ENCODE measurements around the gene RNF144B.
"Not testable (repeated sequence)": the region's sequence is repeated elsewhere in the genome, so short reads cannot be mapped to it uniquely, and the experiment has no call there.

RNF144B gene

DNA sequence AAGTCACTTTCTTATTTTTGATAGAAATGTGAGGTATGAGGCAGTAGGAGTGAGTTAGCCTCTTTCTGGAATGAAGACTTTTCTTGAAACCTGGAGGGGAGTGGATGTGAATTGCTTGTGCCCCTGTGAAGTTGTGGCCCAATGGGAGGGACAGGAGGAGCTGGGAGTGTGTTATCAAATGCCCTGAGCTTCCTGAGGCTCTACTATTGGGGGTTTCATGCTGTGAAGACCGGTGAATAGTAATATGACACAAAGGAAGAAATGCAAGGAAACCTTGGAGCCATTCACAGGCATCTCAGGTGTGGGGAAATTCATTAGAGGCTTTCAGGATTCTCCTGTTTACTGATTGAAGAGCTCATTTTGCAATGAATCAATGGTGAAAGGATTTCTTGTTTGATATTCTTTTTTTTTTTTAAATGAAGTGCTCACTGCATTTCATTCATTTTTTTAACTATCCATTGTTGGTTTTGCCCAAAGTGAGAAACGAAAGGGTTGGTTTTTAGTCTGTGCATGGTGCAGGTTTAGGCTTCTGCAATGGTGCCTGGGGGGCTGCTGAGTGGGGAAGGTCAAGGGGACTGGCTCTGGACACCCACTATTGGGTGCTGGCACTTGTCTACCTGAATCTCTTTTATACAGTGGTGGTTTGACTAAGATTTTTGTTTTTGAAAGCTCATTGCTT is 8.2 kb downstream of the RNF144B start:
- DNase-seq (ENCODE audit: low read depth) = no peak
- TF ChIP-seq, protein P1, sequence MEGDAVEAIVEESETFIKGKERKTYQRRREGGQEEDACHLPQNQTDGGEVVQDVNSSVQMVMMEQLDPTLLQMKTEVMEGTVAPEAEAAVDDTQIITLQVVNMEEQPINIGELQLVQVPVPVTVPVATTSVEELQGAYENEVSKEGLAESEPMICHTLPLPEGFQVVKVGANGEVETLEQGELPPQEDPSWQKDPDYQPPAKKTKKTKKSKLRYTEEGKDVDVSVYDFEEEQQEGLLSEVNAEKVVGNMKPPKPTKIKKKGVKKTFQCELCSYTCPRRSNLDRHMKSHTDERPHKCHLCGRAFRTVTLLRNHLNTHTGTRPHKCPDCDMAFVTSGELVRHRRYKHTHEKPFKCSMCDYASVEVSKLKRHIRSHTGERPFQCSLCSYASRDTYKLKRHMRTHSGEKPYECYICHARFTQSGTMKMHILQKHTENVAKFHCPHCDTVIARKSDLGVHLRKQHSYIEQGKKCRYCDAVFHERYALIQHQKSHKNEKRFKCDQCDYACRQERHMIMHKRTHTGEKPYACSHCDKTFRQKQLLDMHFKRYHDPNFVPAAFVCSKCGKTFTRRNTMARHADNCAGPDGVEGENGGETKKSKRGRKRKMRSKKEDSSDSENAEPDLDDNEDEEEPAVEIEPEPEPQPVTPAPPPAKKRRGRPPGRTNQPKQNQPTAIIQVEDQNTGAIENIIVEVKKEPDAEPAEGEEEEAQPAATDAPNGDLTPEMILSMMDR (IDR thresholded peaks at IDR 0.05; ENCODE audit: low read depth, low read length) = no peak
- TF ChIP-seq POLR2A (IDR thresholded peaks at IDR 0.05; ENCODE audit: extremely low read depth, insufficient read length) = no peak
- no peak for TF ChIP-seq MYC (IDR thresholded peaks at IDR 0.05; ENCODE audit: low read depth, low read length)
- TF ChIP-seq, protein P2, sequence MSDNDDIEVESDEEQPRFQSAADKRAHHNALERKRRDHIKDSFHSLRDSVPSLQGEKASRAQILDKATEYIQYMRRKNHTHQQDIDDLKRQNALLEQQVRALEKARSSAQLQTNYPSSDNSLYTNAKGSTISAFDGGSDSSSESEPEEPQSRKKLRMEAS (IDR thresholded peaks at IDR 0.05; ENCODE audit: low read depth, low read length) = no peak
- H3K4me3 ChIP-seq (ENCODE audit: low read depth, low read length) = no peak overlapping the region

DNA sequence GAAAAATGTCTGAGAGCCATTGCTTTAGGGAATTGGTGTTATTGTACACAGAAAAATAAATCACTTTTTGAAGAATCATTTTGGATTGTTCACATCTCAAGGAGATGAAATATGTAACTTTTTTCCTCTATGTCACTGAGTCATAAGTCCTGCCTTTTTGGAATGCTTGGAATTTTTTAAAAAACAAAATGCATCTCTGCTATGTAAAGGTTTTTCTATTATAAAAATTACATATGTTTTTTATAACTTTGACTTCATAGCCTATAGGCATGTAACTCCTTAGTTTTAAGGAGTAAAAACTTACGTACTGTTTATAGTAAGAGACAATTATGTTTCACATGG is 8.7 kb downstream of the RNF144B start:
- DNase-seq (ENCODE audit: low read depth) = no peak
- TF ChIP-seq MYC (IDR thresholded peaks at IDR 0.05; ENCODE audit: low read depth, low read length) (no peak), POLR2A (IDR thresholded peaks at IDR 0.05; ENCODE audit: extremely low read depth, insufficient read length) (no peak)
- TF ChIP-seq, protein P1 (IDR thresholded peaks at IDR 0.05; ENCODE audit: low read depth, low read length) = no peak
- TF ChIP-seq, protein P2 (IDR thresholded peaks at IDR 0.05; ENCODE audit: low read depth, low read length) = no peak
- H3K4me3 ChIP-seq (ENCODE audit: low read depth, low read length) = no peak overlapping the region

DNA sequence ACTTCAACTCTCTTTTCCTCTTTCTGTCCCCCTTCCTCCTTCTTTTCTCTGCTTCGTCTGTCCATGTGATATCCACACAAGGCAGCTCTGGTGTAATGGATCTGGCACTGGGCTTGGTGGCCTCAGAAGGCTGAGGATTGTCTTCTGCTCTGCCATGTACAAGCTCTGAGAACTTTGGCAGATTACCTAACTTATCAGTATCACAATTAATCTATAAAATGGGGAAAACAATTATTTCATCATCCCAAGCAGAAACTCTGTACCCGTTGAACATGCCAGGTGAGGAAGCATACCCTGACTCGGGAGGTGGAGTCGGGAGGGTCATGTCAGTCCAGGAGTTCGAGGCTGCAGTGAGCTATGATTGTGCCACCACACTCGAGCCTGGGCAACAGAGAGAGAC is 10.6 kb downstream of the RNF144B start:
- no peak overlapping the region for H3K4me3 ChIP-seq (ENCODE audit: low read depth, low read length)
- TF ChIP-seq, protein P1 (IDR thresholded peaks at IDR 0.05; ENCODE audit: low read depth, low read length) = no peak
- TF ChIP-seq MYC (IDR thresholded peaks at IDR 0.05; ENCODE audit: low read depth, low read length) (no peak), POLR2A (IDR thresholded peaks at IDR 0.05; ENCODE audit: extremely low read depth, insufficient read length) (no peak)
- TF ChIP-seq, protein P2 (IDR thresholded peaks at IDR 0.05; ENCODE audit: low read depth, low read length) = no peak

DNA sequence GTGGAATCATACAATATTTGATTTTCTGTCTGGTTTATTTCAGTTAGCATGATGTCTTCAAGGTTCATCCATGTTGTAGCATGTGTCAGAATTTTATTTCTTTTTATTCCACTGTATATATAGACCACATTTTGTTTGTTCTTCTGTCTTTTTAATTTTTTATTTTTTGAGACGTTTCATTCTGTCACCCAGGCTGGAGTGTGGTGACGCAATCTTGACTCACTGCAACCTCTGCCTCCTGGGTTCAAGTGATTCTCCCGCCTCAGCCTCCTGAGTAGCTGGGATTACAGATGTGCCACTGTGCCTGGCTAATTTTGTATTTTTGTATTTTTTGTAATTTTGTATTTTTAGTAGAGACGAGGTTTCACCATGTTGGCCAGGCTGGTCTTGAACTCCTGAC is 11.1 kb downstream of the RNF144B start:
- not testable (repeated sequence) for DNase-seq (ENCODE audit: low read depth)

More for the DNA sequence above, 10.6 kb downstream of the RNF144B start:
- no peak for DNase-seq (ENCODE audit: low read depth)

DNA sequence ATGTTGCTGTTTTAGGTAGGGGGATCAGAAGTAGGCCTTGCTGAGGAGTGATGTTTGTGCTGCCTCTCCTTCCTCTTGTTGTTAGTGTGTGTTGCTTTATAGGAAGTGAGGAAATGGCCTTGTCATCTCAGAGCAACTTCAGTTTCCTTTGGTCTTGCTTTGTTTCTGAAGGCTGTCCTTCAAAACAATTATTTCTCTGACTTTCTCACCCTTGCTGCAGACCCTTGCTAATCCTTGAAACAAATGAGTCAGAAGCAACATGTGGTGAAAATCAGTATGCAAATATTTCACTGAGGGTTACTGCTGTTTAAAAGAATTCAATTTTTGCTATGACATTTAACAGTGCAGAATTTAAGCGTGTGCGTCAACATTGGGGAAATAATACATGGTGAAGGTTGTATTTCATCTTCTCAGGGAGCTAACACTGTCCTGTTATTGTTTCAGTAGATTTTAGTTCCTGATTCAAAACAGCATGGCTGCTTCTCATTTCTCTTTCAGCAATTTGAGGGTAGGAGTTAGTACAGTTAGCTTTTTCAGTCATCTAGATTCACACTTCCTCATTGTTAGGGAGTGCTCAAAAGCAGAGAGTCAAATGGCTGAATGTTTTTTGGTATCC is 13.8 kb downstream of the RNF144B start:
- TF ChIP-seq, protein P1 (IDR thresholded peaks at IDR 0.05; ENCODE audit: low read depth, low read length) = no peak
- TF ChIP-seq, protein P2 (IDR thresholded peaks at IDR 0.05; ENCODE audit: low read depth, low read length) = no peak
- TF ChIP-seq MYC (IDR thresholded peaks at IDR 0.05; ENCODE audit: low read depth, low read length) (no peak), POLR2A (IDR thresholded peaks at IDR 0.05; ENCODE audit: extremely low read depth, insufficient read length) (no peak)
- H3K4me3 ChIP-seq (ENCODE audit: low read depth, low read length) = no peak overlapping the region
- DNase-seq (ENCODE audit: low read depth) = peak; percentile 33

More for the DNA sequence above, 11.1 kb downstream of the RNF144B start:
- not testable (repeated sequence) for H3K4me3 ChIP-seq (ENCODE audit: low read depth, low read length)

DNA sequence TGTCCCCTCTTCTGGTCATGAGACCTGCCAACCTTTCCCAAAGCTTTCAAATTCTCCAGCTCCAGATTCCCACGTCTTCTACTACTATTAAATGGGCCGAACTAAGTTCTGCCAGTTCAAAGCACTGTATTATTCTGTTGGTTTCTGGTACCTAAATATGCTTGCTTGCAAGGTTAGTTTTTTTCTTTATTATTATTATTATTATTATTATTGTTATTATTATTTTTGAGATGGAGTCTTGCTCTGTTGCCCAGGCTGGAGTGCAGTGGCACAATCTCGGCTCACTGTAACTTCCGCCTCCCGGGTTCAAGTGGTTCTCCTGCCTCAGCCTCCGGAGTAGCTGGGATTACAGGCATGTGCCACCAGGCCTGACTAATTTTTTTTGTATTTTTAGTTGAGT is 17.8 kb downstream of the RNF144B start:
- H3K4me3 ChIP-seq (ENCODE audit: low read depth, low read length); DNase-seq (ENCODE audit: low read depth): not testable (repeated sequence)

Measured in NB4 (cell line).